Endothelial cell of umbilical vein (primary cell): ENCODE results near the gene PRKG1. TPM values are rescaled to one million over a fixed set of nuclear protein-coding genes. Genes with fewer than 3 reads are reported as not detected.

Source experiments
- BruUV-seq: library from RNA; stranded (reverse); fragments of 400-500 nt; replicated peaks from 2 replicates; lab custom pipeline; 2021; lab: Mats Ljungman, UMichigan
- CTCF ChIA-PET: fragments of 300-600, 350-600 bp; sonication (Branson Sonifier 250); formaldehyde crosslinking; loops from one replicate; lab custom pipeline; 2021; ENCODE audit warnings: antibody characterized with exemption, inconsistent platforms; lab: Charles Lee
- POLR2A ChIA-PET: fragments of 300-600, 350-600 bp; sonication (Branson Sonifier 250); formaldehyde crosslinking; loops from one replicate; lab custom pipeline; 2021; ENCODE audit warnings: antibody characterized with exemption, inconsistent platforms; lab: Charles Lee
- DNase-seq: peaks from one replicate; pipeline ENCODE4 v3.0.0-alpha.2; 2011; ENCODE audit warnings: low read depth, low spot score
- FAIRE-seq: peaks from 2 replicates; lab custom pipeline; 2011; peaks lifted over from hg19 to GRCh38; lab: Jason Lieb, UNC
- H2AFZ ChIP-seq: 2 replicates; pipeline ENCODE4 v1.6.0; 2012; ENCODE audit warnings: low read depth, low read length, control low read depth, inconsistent platforms
- H3K27ac ChIP-seq: 2 replicates; pipeline ENCODE4 v1.5.1; 2011; ENCODE audit warnings: low read depth, mild to moderate bottlenecking, control low read depth, low read length, moderate library complexity; ENCODE audit not compliant: insufficient read depth
- H3K27me3 ChIP-seq, 2 experiments: 2 replicates each; pipeline versions ENCODE4 v1.6.0 to v1.6.1; 2011; ENCODE audit warnings: low read length in 2 of 2, mixed read lengths in 1 of 2; ENCODE audit not compliant: control insufficient read depth in 2 of 2, insufficient read depth in 2 of 2
- H3K36me3 ChIP-seq, 2 experiments: 2 replicates in 1 of 2; 3 replicates in 1 of 2; pipeline ENCODE4 v1.5.1; 2011; ENCODE audit warnings: low read length in 2 of 2, mild to moderate bottlenecking in 1 of 2, moderate library complexity in 1 of 2; ENCODE audit not compliant: control insufficient read depth in 2 of 2, insufficient read depth in 2 of 2; ENCODE audit errors: extremely low read depth in 1 of 2
- H3K4me1 ChIP-seq: 3 replicates; pipeline ENCODE4 v1.5.1; 2011; ENCODE audit warnings: mild to moderate bottlenecking, low read length; ENCODE audit not compliant: control insufficient read depth, insufficient read depth; ENCODE audit errors: extremely low read depth
- H3K4me2 ChIP-seq: 2 replicates; pipeline ENCODE4 v1.6.1; 2011; ENCODE audit warnings: low read length, control low read depth, mixed read lengths; ENCODE audit not compliant: insufficient read depth
- H3K4me3 ChIP-seq, 3 experiments: fragments of 200-600 bp in 1 of 3; sonication (generic), shearing (Covaris generic) in 1 of 3; replicated peaks in 1 of 3; 2 replicates each; pipeline ENCODE4 v1.5.1; 2011 to 2016; ENCODE audit warnings: control low read depth in 3 of 3, low read length in 3 of 3, mild to moderate bottlenecking in 2 of 3, inconsistent platforms in 1 of 3, low read depth in 1 of 3, moderate library complexity in 1 of 3; ENCODE audit not compliant: insufficient read depth in 1 of 3
- H3K79me2 ChIP-seq: 2 replicates; pipeline ENCODE4 v1.6.0; 2012; ENCODE audit warnings: low read length, inconsistent platforms; ENCODE audit not compliant: control insufficient read depth, insufficient read depth
- H3K9ac ChIP-seq: replicated peaks from 2 replicates; pipeline ENCODE3; 2011; ENCODE audit warnings: low read length, control low read depth; ENCODE audit not compliant: insufficient read depth; ENCODE audit errors: extremely low read depth
- H3K9me1 ChIP-seq: replicated peaks from 3 replicates; pipeline ENCODE4 v1.6.0; 2011; ENCODE audit warnings: mild to moderate bottlenecking, low read length; ENCODE audit not compliant: control insufficient read depth, insufficient read depth; ENCODE audit errors: extremely low read depth
- H3K9me3 ChIP-seq: replicated peaks from 2 replicates; pipeline ENCODE4 v1.5.1; 2012; ENCODE audit warnings: low read length, inconsistent platforms; ENCODE audit not compliant: control insufficient read depth, insufficient read depth
- H4K20me1 ChIP-seq: replicated peaks from 2 replicates; pipeline ENCODE3; 2011; ENCODE audit warnings: mild to moderate bottlenecking, low read length; ENCODE audit not compliant: control insufficient read depth, insufficient read depth; ENCODE audit errors: extremely low read depth
- EZH2 ChIP-seq: IDR thresholded peaks from 2 replicates; pipeline ENCODE4 v1.6.1; 2012; ENCODE audit warnings: borderline replicate concordance, low read depth, mild to moderate bottlenecking, moderate library complexity, low read length, inconsistent platforms; ENCODE audit not compliant: severe bottlenecking
- FOS ChIP-seq: IDR thresholded peaks from 2 replicates; pipeline ENCODE4 v1.6.1; 2011; ENCODE audit warnings: mild to moderate bottlenecking, low read length, moderate library complexity, borderline replicate concordance; ENCODE audit not compliant: insufficient read depth
- GATA2 ChIP-seq: IDR thresholded peaks from 2 replicates; pipeline ENCODE4 v1.7.0; 2011; ENCODE audit warnings: low read depth, mild to moderate bottlenecking, moderate library complexity, mixed read lengths, low read length; ENCODE audit not compliant: insufficient read length, insufficient read depth
- JUN ChIP-seq: IDR thresholded peaks from 2 replicates; pipeline ENCODE4 v1.6.1; 2011; ENCODE audit warnings: borderline replicate concordance, low read depth; ENCODE audit not compliant: insufficient read length, insufficient read depth
- MYC ChIP-seq: IDR thresholded peaks from one replicate; pipeline ENCODE4 v1.6.1; 2011; ENCODE audit warnings: mild to moderate bottlenecking, low read depth, low read length
- POLR2A ChIP-seq: IDR thresholded peaks from 2 replicates; pipeline ENCODE4 v1.6.1; 2012; ENCODE audit warnings: low read depth, mild to moderate bottlenecking, control low read depth, low read length
- POLR2AphosphoS5 ChIP-seq: IDR thresholded peaks from 2 replicates; pipeline ENCODE4 v1.6.1; 2012; ENCODE audit warnings: low read depth, mild to moderate bottlenecking, control low read depth, low read length, moderate library complexity; ENCODE audit not compliant: insufficient read depth
- dilution Hi-C: fragments of 300-500 bp; cut with MboI; formaldehyde crosslinking; loops from one replicate; pipeline ENCODE4 v1.15.0; 2019; ENCODE audit warnings: low sequenced_read_pairs; ENCODE audit not compliant: extremely low pct_ligation_motif_present
- intact Hi-C: fragments of 100-400 bp; cut with micrococcal nuclease; formaldehyde crosslinking; loops from one replicate; pipeline ENCODE4 v1.10.0; 2022
- polyA plus RNA-seq, 4 experiments: library from polyadenylated mRNA; depleted of rRNA in 3 of 4; stranded (reverse) in 3 of 4; unstranded in 1 of 4; fragments of >200 nt; gene quantifications; 2 replicates each; pipeline versions ENCODE4 v1.2.1 to v1.2.3, GENCODE V29; 2011 to 2012; ENCODE audit warnings: missing spikeins in 1 of 4
- total RNA-seq: library from RNA; stranded (reverse); gene quantifications from 2 replicates; pipeline ENCODE4 v1.2.3, GENCODE V29; 2021
- TF ChIP-seq, protein P1 (sequence below): IDR thresholded peaks from 2 replicates; pipeline ENCODE4 v1.6.1; 2011; ENCODE audit not compliant: insufficient read depth, insufficient read length
- TF ChIP-seq, protein P2 (sequence below), 2 donors: IDR thresholded peaks; 1 replicate in 1 of 2; 2 replicates in 1 of 2; pipeline ENCODE4 v1.5.1; 2011; ENCODE audit warnings: low read length in 2 of 2, mild to moderate bottlenecking in 2 of 2, moderate library complexity in 2 of 2, control low read depth in 1 of 2, inconsistent platforms in 1 of 2, low read depth in 1 of 2; ENCODE audit not compliant: insufficient read depth in 1 of 2; ENCODE audit errors: extremely low read depth in 1 of 2

PRKG1 gene
- total and polyA plus RNA-seq, 2 donors (not counting 3 experiments of a cell fraction or from before 2014, with no cell fraction given), result 0.01 to 0.18 TPM

DNA sequence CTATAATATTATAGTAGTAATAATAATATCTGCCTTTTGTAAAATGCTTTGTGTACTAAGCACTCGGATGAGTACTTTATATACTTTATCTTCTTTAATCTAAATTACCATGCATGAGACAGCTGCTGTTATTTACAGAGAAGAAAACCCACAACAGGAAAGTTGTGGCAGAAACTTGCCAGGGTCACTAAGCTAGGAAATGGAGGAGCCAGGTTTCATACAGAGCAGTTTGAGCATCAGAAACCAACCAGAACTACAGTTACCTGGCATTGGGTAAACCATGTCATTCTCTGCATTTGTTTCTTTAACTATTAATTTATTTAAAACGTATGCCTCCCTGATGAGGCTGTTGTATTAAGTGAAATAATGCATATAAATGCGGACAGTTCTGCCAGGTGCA is 495.2 kb downstream of the PRKG1 start:
- H3K27ac ChIP-seq, result no peak overlapping the region
- no peak overlapping the region for H3K4me3 ChIP-seq
- dilution Hi-C loops, result no loop called here
- intact Hi-C loops, result no loop called here
- H3K4me1 ChIP-seq, result no peaks in the 10 kb centered on the region
- H3K27me3 ChIP-seq, result peaks cover 0 to 2% of the 10 kb centered on the region in 2 experiments
- no peaks in the 10 kb centered on the region for H3K79me2 ChIP-seq
- H4K20me1 ChIP-seq, result no peaks in the 10 kb centered on the region
- DNase-seq (no peak), FAIRE-seq (no peak)
- H2AFZ ChIP-seq, result no peak overlapping the region
- no peaks in the 10 kb centered on the region for H3K36me3 ChIP-seq
- H3K9ac ChIP-seq, result no peak overlapping the region
- H3K9me1 ChIP-seq, result no peaks in the 10 kb centered on the region
- no peak overlapping the region for H3K4me2 ChIP-seq
- no peaks in the 10 kb centered on the region for H3K9me3 ChIP-seq
- TF ChIP-seq EZH2 (no peak), MYC (no peak), POLR2AphosphoS5 (no peak), JUN (no peak), FOS (no peak), GATA2 (no peak), POLR2A (no peak)
- TF ChIP-seq, protein P1, sequence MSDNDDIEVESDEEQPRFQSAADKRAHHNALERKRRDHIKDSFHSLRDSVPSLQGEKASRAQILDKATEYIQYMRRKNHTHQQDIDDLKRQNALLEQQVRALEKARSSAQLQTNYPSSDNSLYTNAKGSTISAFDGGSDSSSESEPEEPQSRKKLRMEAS, result no peak
- TF ChIP-seq, protein P2, sequence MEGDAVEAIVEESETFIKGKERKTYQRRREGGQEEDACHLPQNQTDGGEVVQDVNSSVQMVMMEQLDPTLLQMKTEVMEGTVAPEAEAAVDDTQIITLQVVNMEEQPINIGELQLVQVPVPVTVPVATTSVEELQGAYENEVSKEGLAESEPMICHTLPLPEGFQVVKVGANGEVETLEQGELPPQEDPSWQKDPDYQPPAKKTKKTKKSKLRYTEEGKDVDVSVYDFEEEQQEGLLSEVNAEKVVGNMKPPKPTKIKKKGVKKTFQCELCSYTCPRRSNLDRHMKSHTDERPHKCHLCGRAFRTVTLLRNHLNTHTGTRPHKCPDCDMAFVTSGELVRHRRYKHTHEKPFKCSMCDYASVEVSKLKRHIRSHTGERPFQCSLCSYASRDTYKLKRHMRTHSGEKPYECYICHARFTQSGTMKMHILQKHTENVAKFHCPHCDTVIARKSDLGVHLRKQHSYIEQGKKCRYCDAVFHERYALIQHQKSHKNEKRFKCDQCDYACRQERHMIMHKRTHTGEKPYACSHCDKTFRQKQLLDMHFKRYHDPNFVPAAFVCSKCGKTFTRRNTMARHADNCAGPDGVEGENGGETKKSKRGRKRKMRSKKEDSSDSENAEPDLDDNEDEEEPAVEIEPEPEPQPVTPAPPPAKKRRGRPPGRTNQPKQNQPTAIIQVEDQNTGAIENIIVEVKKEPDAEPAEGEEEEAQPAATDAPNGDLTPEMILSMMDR (IDR thresholded peaks at IDR 0.05; ENCODE audit: extremely low read depth in 1 of 2, insufficient read depth in 1 of 2, low read depth in 1 of 2, low read length in 2 of 2), result no peak
- BruUV-seq, result no TSS peak
- ChIA-PET CTCF (interaction anchor here (1.1 to 1.2 kb wide), 2 partner anchors 8 to 131 kb away, joined by 3 read pairs; no protein-coding TSS in a partner anchor), POLR2A (no interaction called here)
